T47D (cell line): ENCODE data around the gene TMA16.

Experiments used
- DNase-seq, 2 experiments: peaks; one replicate each; pipeline versions ENCODE4 v3.0.0 to v3.0.0-alpha.2; 2011 to 2012; ENCODE audit warnings: low read depth in 1 of 2, low spot score in 1 of 2
- JUND ChIP-seq: IDR thresholded peaks from 2 replicates; pipeline ENCODE4 v1.6.1; 2012; ENCODE audit warnings: low read depth
- in situ Hi-C: cut with HindIII; loops from 2 replicates; pipeline ENCODE4 v1.10.0; 2016; ENCODE audit warnings: low sequenced_read_pairs, low pct_unique_long_range_greater_than_20kb

Gene TMA16

DNA sequence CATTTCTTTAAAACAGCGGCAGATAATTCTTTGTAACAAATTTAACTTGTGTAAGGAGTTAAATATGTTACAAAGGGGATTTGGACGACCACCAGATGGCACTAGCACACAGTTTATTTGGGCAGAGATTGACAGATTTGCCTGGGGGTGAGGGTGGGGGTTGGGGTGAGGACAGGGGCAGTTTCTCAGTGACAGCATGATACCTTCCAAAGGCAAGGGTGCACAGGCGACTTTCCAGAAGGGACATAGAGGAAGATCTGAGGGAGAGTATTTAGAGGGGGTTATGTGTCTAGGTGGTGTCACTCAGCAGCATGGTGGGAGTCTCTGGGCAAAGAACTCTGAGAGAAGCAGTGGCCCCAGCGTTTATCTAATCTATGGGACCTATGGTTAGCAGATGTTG, 9.6 kb upstream of the TMA16 start:
- peak; percentile 12 to 64 for DNase-seq
- in situ Hi-C loops, result no loop called here
- no peak for TF ChIP-seq JUND

DNA sequence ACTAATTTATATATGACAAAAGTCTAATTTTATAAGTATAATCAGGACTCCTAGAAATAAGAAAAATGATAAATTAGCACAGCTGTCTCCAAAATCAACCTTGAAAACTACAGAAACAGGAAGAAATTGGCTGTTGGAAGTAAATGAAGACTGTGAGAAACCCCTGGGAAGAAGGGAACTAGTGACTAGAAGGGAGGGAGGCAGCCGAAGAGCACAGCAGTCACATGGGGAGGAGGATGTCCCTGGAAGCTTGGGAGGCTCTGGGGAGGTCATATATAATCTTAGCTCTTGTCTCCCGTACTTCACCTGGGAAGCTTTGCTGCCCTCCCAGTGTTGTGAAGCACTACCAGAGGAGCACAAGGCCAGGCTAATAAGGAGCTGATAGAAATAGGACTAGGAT, 8.9 kb upstream of the TMA16 start:
- in situ Hi-C loops, result no loop called here
- DNase-seq, result no peak
- no peak for TF ChIP-seq JUND

DNA sequence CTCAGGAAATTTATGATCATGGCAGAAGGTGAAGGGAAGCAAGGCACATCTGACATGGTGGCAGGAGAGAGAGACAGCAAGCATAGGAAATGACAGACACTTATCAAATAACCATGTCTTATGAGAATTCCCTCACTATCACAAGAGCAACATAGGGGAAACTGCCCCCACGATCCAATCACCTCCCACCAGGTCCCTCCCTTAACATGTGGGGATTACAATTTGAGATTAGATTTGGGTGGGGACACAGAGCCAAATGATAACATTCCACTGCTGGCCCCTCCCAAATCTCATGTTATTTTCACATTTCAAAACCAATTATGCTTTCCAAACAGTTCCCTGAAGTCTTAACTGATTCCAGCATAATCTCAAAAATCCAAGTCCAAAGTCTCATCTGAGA, 8.2 kb upstream of the TMA16 start:
- no peak for DNase-seq
- in situ Hi-C loops, result no loop called here

DNA sequence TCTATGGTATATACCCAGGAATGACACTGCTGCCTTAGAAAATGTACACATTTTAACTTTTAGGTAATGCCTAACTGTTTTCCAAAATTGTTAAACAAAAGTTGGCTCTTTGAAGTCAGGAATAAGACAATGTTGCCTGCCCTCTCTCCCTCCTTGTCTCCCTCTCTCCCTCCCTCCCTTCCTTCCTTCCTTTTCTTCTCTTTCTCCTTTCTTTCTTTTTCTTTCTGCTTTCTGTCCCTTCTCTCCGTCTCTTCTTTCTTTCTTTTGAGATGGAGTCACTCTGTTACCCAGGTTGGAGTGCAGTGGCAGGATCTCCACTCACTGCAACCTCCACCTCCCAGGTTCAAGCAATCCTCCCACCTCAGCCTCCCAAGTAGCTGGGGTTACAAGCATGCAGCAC, 4.6 kb upstream of the TMA16 start:
- no peak for DNase-seq
- TF ChIP-seq JUND, result no peak
- in situ Hi-C loops, result no loop called here

More for the DNA sequence above, 8.2 kb upstream of the TMA16 start:
- TF ChIP-seq JUND, result no peak

DNA sequence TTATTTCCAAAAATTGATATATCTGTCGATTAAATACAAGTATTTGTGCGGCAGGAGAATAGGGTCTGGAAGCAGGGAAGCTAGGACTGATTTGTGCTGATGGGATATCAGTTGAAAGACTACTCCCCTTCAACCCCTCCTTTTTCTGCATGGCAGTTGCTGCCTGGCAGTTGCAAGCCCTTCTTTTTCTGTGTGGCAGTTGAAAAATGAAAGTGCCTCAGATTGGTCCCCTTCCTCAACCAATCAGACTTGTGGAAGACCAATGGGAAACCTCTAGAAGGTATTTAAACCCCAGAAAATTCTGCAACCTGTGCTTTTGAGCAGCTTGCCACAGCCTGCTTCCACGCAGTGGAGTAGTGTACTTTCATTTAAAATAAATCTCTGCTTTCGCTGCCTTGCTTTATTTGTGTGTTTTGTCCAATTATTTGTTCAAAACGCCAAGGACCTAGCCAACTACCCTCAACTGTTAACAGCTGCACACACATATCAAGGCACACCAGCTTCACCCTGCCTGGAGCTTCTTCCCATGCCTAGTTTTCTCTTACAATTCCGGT, 1.5 kb upstream of the TMA16 start:
- peak in 1 of 2 experiments; percentile 49 for DNase-seq
- in situ Hi-C loops, result no loop called here
- TF ChIP-seq JUND, result no peak

DNA sequence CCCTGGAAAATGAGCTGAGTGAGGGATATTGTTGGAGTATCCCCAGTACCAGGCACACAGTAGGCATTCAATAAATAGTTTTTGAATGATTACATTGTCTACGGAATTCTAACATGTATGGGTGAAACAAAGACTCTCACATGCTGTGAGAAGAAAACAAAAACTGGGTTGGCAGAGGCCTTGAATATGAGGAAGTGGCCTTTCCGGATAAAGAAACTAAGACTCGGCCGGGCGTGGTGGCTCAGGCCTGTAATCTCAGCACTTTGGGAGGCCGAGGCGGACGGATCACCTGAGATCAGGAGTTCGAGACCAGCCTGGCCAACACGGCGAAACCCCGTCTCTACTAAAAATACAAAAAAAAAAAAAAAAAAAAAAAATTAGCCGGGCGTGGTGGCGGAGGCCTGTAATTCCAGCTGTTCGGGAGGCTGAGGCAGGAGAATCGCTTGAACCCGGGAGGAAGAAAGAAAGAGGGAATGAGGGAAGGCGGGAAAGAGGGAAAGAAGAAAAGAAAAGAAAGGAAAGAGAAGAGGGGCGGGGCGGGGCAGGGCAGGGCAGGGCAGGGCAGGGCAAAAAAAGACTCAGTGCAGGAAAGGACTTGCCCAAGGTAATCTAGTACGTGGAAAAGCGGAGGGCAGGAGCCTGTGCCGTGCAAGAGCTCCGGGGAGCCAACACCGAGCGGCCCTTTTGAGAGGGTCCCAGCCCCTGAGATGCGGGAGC, 689 bp upstream of the TMA16 start:
- in situ Hi-C loops, result no loop called here

DNA sequence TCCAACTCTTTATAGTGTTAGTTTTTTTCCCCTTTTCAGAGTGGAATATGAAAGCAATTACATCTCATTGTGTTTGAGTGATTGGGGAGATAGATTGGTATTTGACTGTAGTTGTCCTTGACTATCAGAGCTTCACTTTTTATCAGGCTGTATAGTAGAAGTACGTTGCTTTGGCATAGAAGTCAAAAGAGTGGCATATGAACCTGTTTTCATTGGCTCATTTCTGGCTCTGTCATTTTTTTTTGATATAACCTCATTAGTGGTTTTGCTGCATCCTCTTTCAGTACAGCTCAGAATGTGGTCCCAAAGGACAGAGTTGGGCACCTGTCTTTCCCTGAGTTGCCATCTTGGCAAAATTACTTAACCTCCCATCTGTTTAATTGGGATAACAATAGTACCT, 1.4 kb downstream of the TMA16 start:
- no peak for TF ChIP-seq JUND
- no peak for DNase-seq
- in situ Hi-C loops, result no loop called here

More for the DNA sequence above, 689 bp upstream of the TMA16 start:
- peak in 1 of 2 experiments; percentile 13 for DNase-seq
- TF ChIP-seq JUND, result no peak

DNA sequence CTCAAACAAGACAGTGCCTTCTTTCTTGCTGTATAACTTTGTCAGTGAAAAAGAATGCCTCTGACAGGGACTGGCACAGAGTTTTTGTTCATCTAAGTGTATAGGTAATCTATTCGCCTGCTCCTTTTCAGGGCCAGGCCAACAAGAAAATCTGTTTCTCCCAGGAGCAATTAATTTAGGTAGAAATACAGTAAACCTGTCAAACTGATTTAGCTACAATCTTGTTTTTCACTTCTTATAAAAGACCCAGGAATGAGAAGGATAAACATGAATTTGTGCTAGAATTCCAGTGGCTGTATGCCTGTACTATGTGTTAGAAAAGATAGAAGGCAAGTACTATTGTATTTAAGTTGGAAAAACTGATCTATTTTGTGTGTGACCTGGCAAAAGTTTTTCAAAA, 6.1 kb downstream of the TMA16 start:
- in situ Hi-C loops, result no loop called here
- no peak for DNase-seq
- TF ChIP-seq JUND, result no peak

DNA sequence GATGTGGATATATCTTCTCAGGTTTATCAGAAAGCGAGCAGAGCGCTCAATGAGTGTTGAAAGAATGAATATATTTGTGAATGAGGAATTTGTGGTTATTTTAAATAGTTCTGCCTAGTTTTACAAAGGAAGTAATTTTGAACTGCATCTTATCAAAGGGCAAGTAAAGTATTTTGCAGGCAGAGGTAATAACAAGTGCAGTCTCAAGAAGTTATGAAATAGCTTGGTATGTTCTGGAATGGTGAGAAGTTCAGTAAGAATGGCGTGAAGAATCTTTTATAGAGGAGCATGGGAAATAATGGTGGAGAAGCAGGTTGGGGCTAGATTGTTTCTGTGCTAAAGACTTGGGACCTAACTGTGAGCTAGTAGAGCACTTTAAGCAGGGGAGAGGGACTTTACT, 10.9 kb downstream of the TMA16 start:
- no peak for TF ChIP-seq JUND
- in situ Hi-C loops, result no loop called here
- DNase-seq, result no peak

DNA sequence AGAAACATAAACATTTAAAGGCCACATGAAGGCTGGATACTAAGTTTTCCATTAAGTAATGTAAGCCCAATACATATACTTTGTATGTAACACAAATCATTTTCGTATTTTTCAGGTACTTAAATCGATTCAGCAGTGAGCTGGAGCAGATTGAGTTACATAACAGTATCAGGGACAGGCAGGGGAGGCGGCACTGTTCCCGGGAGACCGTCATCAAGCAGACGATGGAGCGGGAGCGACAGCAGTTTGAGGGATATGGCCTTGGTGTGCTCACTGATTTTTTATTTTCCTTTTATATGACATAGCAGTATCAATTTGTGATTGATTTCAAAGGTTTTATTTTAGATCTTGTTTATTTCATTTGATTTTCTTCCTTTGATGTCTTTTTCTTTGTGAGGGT, 20.7 kb downstream of the TMA16 start:
- DNase-seq, result no peak
- TF ChIP-seq JUND, result no peak
- in situ Hi-C loops, result no loop called here

DNA sequence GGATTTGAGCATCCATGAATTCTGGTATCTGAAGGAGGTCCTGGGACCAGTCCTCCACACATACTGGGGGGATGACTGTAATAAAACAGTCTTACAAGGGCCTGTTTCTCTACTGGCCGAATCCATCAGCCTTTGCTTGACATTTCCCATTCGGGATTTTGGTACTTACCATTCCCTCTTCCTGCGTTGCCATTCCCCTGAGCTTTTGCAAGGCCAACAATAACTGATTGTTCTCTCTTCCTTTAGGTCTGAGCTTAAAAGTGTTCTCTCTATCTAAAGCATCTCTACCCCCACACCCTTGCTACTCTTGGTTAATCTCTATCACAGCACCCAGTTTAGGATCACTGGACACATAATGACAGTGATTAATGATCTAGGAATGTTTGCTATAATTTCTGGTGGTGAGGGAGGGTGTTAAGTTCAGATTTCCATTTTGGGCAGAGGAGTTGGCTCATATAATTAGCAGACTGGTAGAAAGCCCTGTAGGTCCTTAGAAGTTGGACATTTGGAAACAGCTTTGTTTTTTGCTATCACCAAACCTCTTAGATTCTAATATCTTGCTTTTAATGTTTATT, 29.4 kb downstream of the TMA16 start:
- in situ Hi-C loops, result no loop called here
- no peak for TF ChIP-seq JUND
- no peak for DNase-seq

DNA sequence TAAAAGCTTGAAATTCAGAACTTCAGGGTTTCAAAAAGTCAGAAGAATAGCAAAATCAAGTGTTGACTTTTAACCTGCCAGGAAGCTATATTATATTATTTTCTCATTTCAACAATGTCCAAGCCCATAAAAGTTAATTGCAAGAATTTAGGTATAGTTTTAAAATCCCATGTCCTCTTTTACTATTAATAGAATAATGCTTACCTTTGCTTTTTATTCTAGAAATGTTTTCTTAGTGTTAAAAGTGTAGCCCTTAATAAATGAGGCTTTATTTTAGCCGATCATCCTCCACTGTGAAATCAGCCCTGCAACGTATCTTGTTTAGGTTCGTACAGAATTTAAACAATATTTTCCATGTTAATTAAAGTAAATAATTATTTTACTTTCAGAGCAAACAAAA, 31.5 kb downstream of the TMA16 start:
- in situ Hi-C loops, result no loop called here
- TF ChIP-seq JUND, result no peak
- no peak for DNase-seq

DNA sequence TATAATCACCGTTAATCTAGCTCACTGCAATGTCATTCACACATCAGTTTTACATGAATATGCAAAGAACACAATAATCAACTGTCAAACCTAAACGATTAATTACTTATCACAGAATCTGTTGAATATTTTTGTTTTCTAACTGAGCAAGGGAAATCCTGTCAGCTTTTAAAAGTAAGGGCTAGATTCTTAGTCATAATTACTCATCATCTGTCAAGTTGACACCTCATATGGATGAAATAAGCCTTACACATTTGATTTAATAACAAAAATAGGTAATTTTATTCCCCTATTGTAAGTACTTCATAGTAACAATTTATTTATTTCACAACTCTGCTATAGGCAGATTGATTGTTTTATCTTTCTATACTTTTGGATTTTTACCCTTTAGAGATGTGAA, 32.7 kb downstream of the TMA16 start:
- no peak for DNase-seq
- TF ChIP-seq JUND, result no peak
- in situ Hi-C loops, result no loop called here
